GM19328 (cell line): ENCODE results near the gene TMEM80.
A peak's percentile ranks its signal among the peaks of the same experiment; 100 is the strongest.

ENCODE experiments used
- ATAC-seq: cut with Tn5 transposase; IDR thresholded peaks from one replicate; pipeline ENCODE4 v1.9.1; 2021; ENCODE audit warnings: mild to moderate bottlenecking, moderate library complexity; ENCODE audit not compliant: unreplicated experiment

TMEM80 gene

GRCh38 chr11:742571-743201, 47.1 kb downstream of the TMEM80 start:
- no peak for ATAC-seq

DNA sequence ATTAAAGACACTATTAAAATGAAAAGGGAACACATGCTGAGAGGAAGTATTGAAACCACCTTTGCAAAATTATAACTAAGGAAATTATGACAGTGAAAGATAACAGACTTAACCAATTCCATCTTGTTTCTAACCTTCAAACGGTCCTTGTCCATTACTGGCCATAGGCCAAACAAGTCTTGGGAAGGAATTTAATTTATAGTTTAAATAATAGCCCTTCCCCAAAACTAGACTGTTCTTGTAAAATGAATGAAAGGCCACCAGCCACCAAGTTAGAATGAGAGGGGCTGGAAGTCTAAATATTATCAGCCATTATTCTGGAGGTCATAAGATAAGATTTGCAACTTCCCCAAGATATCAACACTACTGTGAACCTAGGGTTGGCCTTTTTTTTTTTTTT, 49.8 kb downstream of the TMEM80 start:
- ATAC-seq: no peak

DNA sequence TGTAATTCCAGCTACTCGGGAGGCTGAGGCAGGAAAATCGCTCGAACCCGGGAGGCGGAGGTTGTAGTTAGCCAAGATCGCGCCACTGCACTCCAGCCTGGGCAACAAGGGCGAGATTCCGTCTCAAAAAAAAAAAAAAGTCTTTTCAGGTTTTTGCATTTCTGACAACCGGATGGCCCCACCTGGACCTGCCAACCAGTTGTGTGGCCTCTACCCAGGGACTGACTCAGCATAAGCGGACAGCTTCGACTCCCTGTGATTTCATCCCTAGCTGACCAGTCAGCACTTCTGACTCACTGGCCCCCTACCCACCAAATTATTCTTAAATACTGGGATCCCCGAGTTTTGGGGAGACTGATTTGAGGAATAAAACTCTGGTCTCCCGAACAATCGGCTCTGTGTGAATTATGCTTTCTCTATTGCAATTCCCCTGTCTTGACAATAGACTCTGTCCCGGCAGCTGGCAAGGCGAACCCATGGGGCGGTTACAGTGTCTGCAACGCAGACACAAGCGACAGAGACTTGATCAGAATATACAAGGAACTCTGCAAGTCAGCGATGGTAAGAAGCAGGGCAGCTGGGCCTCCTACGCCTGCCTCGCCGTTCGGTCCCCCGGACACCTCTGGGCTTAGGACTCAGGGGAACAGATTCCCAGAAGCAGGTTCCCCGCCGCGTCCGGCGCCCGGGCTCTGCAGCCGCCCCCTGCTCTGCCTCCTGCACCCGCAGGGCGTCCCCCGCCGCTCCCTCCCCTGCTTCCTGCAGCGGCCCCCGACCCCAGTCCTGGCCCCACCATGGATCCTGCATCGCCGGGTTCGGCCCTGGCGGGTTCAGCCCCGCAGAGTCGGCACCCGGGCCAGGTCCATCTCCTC, 50.9 kb downstream of the TMEM80 start:
- ATAC-seq: peak; percentile 25

DNA sequence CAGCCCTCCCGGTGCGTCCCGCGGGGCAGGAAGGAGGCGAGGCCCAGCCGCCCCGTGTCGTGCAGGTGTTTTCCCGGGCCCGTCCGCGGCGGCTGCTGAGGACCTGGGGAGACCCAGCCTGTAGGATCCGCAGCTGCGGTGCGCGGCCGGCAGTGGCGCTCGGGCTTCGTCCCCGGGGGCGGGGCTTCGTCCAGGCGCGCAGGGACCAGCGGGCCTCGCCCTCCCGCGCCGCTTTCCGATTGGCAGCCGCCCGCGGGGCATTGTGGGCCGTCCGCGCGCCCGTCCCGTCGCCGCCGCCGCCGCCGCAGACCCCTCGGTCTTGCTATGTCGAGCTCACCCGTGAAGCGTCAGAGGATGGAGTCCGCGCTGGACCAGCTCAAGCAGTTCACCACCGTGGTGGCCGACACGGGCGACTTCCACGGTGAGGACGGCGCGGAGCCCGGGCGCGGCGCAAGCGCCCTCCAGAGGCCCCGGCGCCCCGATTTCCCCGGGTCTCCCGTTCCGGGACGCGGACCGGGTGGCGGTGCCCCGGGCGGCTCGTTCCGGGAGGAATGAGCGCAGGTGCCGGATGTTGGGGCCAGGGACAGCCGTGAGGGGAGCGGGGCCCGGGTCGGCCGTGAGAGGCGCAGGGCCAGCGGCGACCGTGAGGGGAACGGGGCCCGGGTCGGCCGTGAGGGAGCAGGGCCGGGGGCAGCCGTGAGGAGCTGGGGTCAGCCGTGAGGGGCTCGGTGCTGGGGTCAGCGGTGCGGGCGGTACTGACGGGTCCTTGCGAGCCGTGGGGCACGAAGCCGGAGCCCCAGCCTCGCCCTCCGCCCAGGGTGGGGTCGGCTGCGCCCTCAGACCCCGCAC, 51.8 kb downstream of the TMEM80 start, which contains the start of gene TALDO1:
Gene TALDO1 (plus strand): TSS at position 307 of the 849 bp plus-strand sequence. CDS start 18 bp downstream, at position 325.
- ATAC-seq: peak; percentile 91

DNA sequence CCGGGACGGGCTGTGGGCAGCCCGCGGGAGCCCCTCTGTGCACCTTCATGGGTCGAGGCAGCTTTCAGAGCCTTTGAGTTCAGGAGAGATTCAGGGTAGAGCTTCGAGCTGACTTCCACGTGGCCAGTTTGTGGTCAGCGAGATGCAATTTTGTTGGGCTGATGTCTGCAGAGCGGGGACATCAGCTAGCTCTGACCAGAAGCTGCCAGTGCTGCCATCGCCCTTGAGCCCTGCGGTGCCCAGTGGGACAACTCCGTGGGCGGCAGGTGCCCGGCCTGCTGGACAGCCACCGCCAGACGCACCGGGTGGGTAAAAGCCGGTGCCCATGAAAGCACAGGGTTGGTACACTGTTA, 52.4 kb downstream of the TMEM80 start:
- ATAC-seq: no peak

- ATAC-seq: no peak
Observed at GRCh38 chr11:749731-750130, 54.1 kb downstream of the TMEM80 start.
